ENCODE results near the gene TAS2R14. TPM values are rescaled to one million over a fixed set of nuclear protein-coding genes. Genes with fewer than 3 reads are reported as not detected.

TAS2R14 gene
- total RNA-seq, 2 experiments from 2014 or later: 2.4 to 2.9 TPM

DNA sequence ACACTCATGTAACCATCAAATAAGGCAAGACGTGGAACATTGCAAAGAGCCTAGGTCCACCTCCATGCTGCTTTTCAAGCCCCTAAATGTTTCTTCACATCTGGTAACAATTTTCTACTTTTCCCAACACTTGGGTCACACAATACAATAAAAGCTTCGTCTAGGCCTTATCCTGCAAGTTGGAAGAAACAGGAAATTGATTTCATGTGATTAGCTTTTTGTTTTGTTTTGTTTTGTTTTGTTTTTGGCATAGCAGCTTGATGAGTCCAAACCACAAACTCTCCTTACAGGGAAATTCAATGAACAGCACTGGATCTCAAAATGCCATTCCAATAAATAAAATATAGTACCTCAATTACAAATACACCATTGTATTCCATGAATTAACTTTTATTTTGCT, 28.3 kb upstream of the TAS2R14 start:
- intact Hi-C loops (cut with micrococcal nuclease; ENCODE audit: unreplicated experiment): no loop called here
- TF ChIP-seq, protein P1, sequence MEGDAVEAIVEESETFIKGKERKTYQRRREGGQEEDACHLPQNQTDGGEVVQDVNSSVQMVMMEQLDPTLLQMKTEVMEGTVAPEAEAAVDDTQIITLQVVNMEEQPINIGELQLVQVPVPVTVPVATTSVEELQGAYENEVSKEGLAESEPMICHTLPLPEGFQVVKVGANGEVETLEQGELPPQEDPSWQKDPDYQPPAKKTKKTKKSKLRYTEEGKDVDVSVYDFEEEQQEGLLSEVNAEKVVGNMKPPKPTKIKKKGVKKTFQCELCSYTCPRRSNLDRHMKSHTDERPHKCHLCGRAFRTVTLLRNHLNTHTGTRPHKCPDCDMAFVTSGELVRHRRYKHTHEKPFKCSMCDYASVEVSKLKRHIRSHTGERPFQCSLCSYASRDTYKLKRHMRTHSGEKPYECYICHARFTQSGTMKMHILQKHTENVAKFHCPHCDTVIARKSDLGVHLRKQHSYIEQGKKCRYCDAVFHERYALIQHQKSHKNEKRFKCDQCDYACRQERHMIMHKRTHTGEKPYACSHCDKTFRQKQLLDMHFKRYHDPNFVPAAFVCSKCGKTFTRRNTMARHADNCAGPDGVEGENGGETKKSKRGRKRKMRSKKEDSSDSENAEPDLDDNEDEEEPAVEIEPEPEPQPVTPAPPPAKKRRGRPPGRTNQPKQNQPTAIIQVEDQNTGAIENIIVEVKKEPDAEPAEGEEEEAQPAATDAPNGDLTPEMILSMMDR (conservative IDR thresholded peaks at IDR 0.05; ENCODE audit: low read length): no peak
- TF ChIP-seq EZH2phosphoT487 (IDR thresholded peaks at IDR 0.05; ENCODE audit: borderline replicate concordance, low read depth, low read length): no peak
- CTCF ChIA-PET (ENCODE audit: unreplicated experiment): no interaction called here

DNA sequence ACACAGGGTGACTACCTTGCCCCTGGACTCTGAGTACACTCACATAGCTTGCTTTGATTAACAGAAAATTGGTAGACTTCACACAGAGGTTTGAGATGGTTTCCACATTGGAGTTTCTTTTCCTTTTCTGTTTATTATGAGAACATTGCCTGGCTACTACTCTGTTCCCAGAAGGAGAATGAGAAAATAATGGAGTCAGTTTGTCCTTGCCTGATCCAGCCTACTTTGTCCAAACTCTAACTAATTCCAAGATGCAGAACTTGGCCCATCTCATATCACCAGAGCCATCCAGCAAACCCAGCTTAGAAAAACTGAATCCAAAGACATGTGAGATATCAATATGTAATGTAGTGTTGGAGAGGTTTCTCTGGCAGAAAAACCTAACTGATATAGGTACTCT, 27.3 kb upstream of the TAS2R14 start:
- BruUV-seq (replicated peaks): no TSS peak
- H3K9me3 ChIP-seq (ENCODE audit: low read length): no peaks in the 10 kb centered on the region
- TF ChIP-seq EZH2phosphoT487 (IDR thresholded peaks at IDR 0.05; ENCODE audit: borderline replicate concordance, low read depth, low read length): no peak
- TF ChIP-seq, protein P1 (conservative IDR thresholded peaks at IDR 0.05; ENCODE audit: low read length): no peak
- DNase-seq (ENCODE audit: low spot score): no peak
- intact Hi-C loops (cut with micrococcal nuclease; ENCODE audit: unreplicated experiment): no loop called here
- CTCF ChIA-PET (ENCODE audit: unreplicated experiment): no interaction called here
- H2AFZ ChIP-seq (ENCODE audit: low read length): no peak overlapping the region
- H3K4me1 ChIP-seq (ENCODE audit: insufficient read depth, low read length, poor library complexity, severe bottlenecking): no peaks in the 10 kb centered on the region
- H3K36me3 ChIP-seq (ENCODE audit: insufficient read depth, low read length): no peaks in the 10 kb centered on the region
- POLR2A ChIA-PET: interaction anchor here (0.5 kb wide), 1 partner anchor 215 kb away, joined by 3 read pairs; no protein-coding TSS in a partner anchor
- H3K79me2 ChIP-seq (ENCODE audit: insufficient read depth, low read depth, low read length): no peaks in the 10 kb centered on the region
- no peaks in the 10 kb centered on the region for H3K9me2 ChIP-seq (ENCODE audit: insufficient read depth, low read length)
- no peaks in the 10 kb centered on the region for H4K20me1 ChIP-seq (ENCODE audit: insufficient read depth, low read length)
- H3K27ac ChIP-seq (ENCODE audit: low read depth, low read length, poor library complexity, severe bottlenecking): no peak overlapping the region
- H3K4me3 ChIP-seq (ENCODE audit: low read depth, low read length, poor library complexity, severe bottlenecking): no peak overlapping the region
- no peak overlapping the region for H3K4me2 ChIP-seq (ENCODE audit: low read length)

More for the DNA sequence above, 28.3 kb upstream of the TAS2R14 start:
- Histone ChIP-seq H3K4me3 (ENCODE audit: low read depth, low read length, poor library complexity, severe bottlenecking) (no peak overlapping the region), H3K9me2 (ENCODE audit: insufficient read depth, low read length) (no peaks in the 10 kb centered on the region), H3K4me2 (ENCODE audit: low read length) (no peak overlapping the region), H3K9me3 (ENCODE audit: low read length) (no peaks in the 10 kb centered on the region), H3K4me1 (ENCODE audit: insufficient read depth, low read length, poor library complexity, severe bottlenecking) (no peaks in the 10 kb centered on the region), H3K79me2 (ENCODE audit: insufficient read depth, low read depth, low read length) (no peaks in the 10 kb centered on the region), H3K36me3 (ENCODE audit: insufficient read depth, low read length) (no peaks in the 10 kb centered on the region), H4K20me1 (ENCODE audit: insufficient read depth, low read length) (no peaks in the 10 kb centered on the region), H2AFZ (ENCODE audit: low read length) (no peak overlapping the region), H3K27ac (ENCODE audit: low read depth, low read length, poor library complexity, severe bottlenecking) (no peak overlapping the region)
- DNase-seq (ENCODE audit: low spot score): no peak
- BruUV-seq (replicated peaks): no TSS peak
- POLR2A ChIA-PET: interaction anchor here (0.6 kb wide), 1 partner anchor 46 kb away, joined by 3 read pairs; no protein-coding TSS in a partner anchor

DNA sequence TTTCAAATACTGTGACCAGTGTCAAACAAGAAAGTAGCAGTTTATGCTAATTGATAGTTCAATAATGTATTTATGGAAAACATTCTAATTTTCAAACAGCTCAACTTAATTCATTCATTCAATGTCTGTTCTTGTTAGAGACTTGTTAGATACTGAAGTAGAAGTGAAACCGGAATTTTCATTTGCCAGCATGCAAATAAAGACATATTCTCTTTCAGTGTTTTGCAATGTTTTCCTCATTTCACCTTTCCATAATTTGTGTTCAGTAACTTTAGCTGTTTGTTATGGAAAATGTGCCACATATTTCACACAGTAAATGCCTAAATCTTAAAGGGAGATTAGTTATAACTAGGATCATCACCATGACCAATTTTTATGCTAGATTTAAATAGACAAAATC, 26.4 kb upstream of the TAS2R14 start:
- no peaks in the 10 kb centered on the region for H4K20me1 ChIP-seq (ENCODE audit: insufficient read depth, low read length)
- no peaks in the 10 kb centered on the region for H3K4me1 ChIP-seq (ENCODE audit: insufficient read depth, low read length, poor library complexity, severe bottlenecking)
- H3K9me3 ChIP-seq (ENCODE audit: low read length): no peaks in the 10 kb centered on the region
- no peaks in the 10 kb centered on the region for H3K36me3 ChIP-seq (ENCODE audit: insufficient read depth, low read length)
- H3K79me2 ChIP-seq (ENCODE audit: insufficient read depth, low read depth, low read length): no peaks in the 10 kb centered on the region
- DNase-seq (ENCODE audit: low spot score): no peak
- H2AFZ ChIP-seq (ENCODE audit: low read length): no peak overlapping the region
- no peak for TF ChIP-seq EZH2phosphoT487 (IDR thresholded peaks at IDR 0.05; ENCODE audit: borderline replicate concordance, low read depth, low read length)
- TF ChIP-seq, protein P1 (conservative IDR thresholded peaks at IDR 0.05; ENCODE audit: low read length): no peak
- intact Hi-C loops (cut with micrococcal nuclease; ENCODE audit: unreplicated experiment): no loop called here
- no peak overlapping the region for H3K27ac ChIP-seq (ENCODE audit: low read depth, low read length, poor library complexity, severe bottlenecking)
- H3K9me2 ChIP-seq (ENCODE audit: insufficient read depth, low read length): no peaks in the 10 kb centered on the region
- no TSS peak for BruUV-seq (replicated peaks)
- no peak overlapping the region for H3K4me3 ChIP-seq (ENCODE audit: low read depth, low read length, poor library complexity, severe bottlenecking)
- ChIA-PET POLR2A (no interaction called here), CTCF (ENCODE audit: unreplicated experiment) (no interaction called here)
- no peak overlapping the region for H3K4me2 ChIP-seq (ENCODE audit: low read length)
